WI38 (cell line): ENCODE measurements around the gene TMC7.

Source experiments
- H3K4me3 ChIP-seq: 2 replicates; pipeline ENCODE4 v1.5.1; 2011; ENCODE audit warnings: low read depth, mild to moderate bottlenecking, control low read depth, low read length
- TF ChIP-seq, protein P1 (sequence below): IDR thresholded peaks from 2 replicates; pipeline ENCODE4 v1.5.1; 2012; ENCODE audit warnings: low read depth, mild to moderate bottlenecking, control low read depth, low read length

Gene TMC7

GRCh38 chr16:19008245-19009169, 24.8 kb downstream of the TMC7 start:
- H3K4me3 ChIP-seq: no peak overlapping the region
- TF ChIP-seq, protein P1, sequence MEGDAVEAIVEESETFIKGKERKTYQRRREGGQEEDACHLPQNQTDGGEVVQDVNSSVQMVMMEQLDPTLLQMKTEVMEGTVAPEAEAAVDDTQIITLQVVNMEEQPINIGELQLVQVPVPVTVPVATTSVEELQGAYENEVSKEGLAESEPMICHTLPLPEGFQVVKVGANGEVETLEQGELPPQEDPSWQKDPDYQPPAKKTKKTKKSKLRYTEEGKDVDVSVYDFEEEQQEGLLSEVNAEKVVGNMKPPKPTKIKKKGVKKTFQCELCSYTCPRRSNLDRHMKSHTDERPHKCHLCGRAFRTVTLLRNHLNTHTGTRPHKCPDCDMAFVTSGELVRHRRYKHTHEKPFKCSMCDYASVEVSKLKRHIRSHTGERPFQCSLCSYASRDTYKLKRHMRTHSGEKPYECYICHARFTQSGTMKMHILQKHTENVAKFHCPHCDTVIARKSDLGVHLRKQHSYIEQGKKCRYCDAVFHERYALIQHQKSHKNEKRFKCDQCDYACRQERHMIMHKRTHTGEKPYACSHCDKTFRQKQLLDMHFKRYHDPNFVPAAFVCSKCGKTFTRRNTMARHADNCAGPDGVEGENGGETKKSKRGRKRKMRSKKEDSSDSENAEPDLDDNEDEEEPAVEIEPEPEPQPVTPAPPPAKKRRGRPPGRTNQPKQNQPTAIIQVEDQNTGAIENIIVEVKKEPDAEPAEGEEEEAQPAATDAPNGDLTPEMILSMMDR: no peak

DNA sequence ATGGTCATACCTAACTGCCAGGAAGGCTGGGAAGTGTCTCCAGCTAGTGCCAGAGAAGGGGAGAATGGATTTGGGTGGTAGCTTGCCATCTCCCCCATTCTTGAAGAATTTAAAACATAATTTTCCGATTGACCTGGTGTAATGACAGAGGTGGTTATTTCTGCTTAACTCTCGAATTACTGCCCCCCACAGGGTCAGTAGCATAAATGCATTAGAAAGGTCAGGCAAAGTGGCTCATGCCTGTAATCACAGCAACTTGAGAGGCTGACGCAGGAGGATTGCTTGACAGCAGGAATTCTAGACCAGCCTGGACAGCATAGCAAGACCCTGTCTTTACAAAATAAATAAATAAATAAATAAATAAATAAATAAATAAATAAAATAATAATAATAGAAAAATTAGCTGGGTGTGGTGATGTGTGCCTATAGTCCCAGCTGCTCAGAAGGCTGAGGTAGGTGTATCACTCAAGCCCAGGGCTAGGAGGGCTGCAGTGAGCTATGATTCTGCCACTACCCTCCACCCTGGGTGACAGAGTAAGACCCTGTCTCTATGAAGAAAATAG, 27.5 kb downstream of the TMC7 start:
- no peak overlapping the region for H3K4me3 ChIP-seq
- TF ChIP-seq, protein P1: no peak

GRCh38 chr16:19014461-19014860, 30.7 kb downstream of the TMC7 start:
- TF ChIP-seq, protein P1: no peak
- no peak overlapping the region for H3K4me3 ChIP-seq

- H3K4me3 ChIP-seq: no peak overlapping the region
Observed at GRCh38 chr16:19017179-19017578, 33.4 kb downstream of the TMC7 start.

GRCh38 chr16:19020689-19021088, 37.0 kb downstream of the TMC7 start:
- TF ChIP-seq, protein P1: no peak
- H3K4me3 ChIP-seq: no peak overlapping the region

More at GRCh38 chr16:19017179-19017578, 33.4 kb downstream of the TMC7 start:
- TF ChIP-seq, protein P1: no peak

DNA sequence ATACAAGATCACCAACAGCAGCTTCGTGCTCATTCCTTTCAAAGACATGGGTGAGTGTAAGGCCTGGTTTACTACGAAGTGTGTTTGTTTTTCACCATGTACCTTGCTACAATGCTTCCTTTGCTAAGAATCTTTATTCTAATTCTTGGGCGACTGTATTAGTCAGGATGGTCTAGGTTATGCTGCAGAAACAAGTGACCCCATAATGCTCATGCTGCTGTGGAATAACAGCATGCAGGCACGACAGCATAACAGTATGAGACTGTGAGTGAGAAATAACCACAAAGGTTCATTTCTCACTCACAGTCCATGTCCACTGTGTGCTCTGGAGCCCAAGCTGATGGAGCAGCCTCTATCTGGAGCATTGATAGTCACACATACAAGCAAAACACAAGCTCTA, 38.0 kb downstream of the TMC7 start:
- TF ChIP-seq, protein P1: no peak

GRCh38 chr16:19027416-19027815, 43.7 kb downstream of the TMC7 start:
- H3K4me3 ChIP-seq: no peak overlapping the region
- TF ChIP-seq, protein P1: no peak

More for the DNA sequence above, 38.0 kb downstream of the TMC7 start:
- H3K4me3 ChIP-seq: no peak overlapping the region
